Right cardiac atrium (tissue), 5 donors: ENCODE results near the gene HOXB5. TPM values are rescaled to one million over a fixed set of nuclear protein-coding genes. Genes with fewer than 3 reads are reported as not detected.

Experiments used
- ATAC-seq, 2 donors: fragments of 200-7000 bp; cut with Tn5 transposase; one replicate each; pipeline versions ENCODE4 v1.8.0 to v1.9.1; 2020; ENCODE audit warnings: moderate library complexity in 2 of 2, mild to moderate bottlenecking in 1 of 2
- DNase-seq, 3 donors: peaks; one replicate each; pipeline ENCODE4 v3.0.0-alpha.2; 2020
- H3K27ac ChIP-seq: one replicate; pipeline ENCODE4 v1.5.1; 2013; ENCODE audit warnings: mild to moderate bottlenecking, low read length, control low read depth, moderate library complexity
- H3K27me3 ChIP-seq: one replicate; pipeline ENCODE4 v1.6.1; 2013; ENCODE audit not compliant: control insufficient read depth, insufficient read depth
- H3K4me1 ChIP-seq: one replicate; pipeline ENCODE4 v1.6.1; 2013; ENCODE audit warnings: low read length; ENCODE audit not compliant: control insufficient read depth, insufficient read depth
- H3K4me3 ChIP-seq: one replicate; pipeline ENCODE4 v1.5.1; 2013; ENCODE audit warnings: low read length, control low read depth
- H3K9me3 ChIP-seq: one replicate; pipeline ENCODE4 v1.6.1; 2013; ENCODE audit warnings: low read length; ENCODE audit not compliant: control insufficient read depth
- WGBS: extraction: QIAGEN DNeasy Blood & Tissue Kit; methylation state at CpG from one replicate; pipeline ENCODE4 v1.1.7; 2013; 5-methylcytosine and 5-hydroxymethylcytosine counted together
- intact Hi-C, 4 donors: fragments of 100-400 bp; cut with DNase I; formaldehyde crosslinking; loops; one replicate each; pipeline versions ENCODE4 v1.11.0 to v1.14.0; 2022 to 2023
- polyA plus RNA-seq: library from polyadenylated mRNA; stranded (reverse); fragments of 200-250 nt; gene quantifications from one replicate; pipeline ENCODE4 v1.2.3, GENCODE V29; 2013
- total RNA-seq, 4 donors: library from RNA; stranded (reverse); fragmentation: NEBNext Ultra II Directional; extraction: Animal tissue kit (Norgen Biotek cat#: 25700); gene quantifications; one replicate each; pipeline ENCODE4 v1.2.1, GENCODE V29; 2021
- donor health status: healthy with polysubstance abuse.
- donor health status: DM: no; HTN: yes; CAD: no.
- donor health status: DM: no; HTN: no; CAD: no.
- donor health status: DM: no; HTN: yes; CAD: no; lungs with severe emphysema.
- donor health status: DM: yes; HTN: yes; CAD: no.

Gene HOXB5
- total and polyA plus RNA-seq, 5 donors: 0.12 to 0.37 (median 0.14) TPM; not detected in 1

DNA sequence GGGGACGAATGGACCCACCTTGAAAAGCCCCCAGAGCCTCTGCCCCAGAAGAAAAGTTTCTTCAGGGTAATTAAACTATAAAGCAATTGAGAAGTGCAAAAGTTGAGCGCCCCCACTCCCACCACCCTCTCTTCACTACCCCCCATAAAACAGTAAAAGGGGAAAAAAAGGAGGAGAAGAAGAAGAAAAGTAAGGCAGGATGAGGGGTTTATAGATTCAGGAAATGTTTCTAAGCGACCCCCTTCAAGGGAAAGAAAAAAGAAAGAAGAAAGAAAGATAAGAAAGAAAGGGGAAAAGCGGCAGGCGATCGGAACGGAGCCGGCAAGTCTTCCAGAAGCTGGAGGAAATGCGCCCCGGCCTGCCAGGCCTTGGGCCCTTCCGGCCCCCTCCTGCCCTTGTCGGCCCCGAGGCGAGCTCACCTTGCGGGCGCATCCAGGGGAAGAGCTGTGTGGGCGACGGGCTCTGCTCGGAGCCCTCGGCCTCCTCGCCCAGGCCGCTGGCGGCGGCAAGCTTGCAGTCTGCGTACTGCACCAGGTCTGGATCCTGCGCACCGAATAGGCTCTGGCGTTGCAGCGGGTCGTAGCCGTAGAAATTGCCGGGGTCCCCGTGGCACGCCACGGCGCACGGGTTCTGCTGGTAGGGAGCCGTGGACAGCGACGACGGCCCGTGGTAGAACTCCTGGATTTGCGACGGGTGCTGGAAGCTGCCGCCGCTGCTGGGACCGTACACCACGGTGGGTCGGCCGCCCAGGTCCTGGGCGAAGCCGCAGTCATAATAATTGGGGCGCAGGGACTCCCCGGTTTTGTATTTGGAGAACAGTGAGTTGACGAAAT is 20.5 kb upstream of the HOXB5 start:
- H3K27ac ChIP-seq: no peak overlapping the region
- intact Hi-C loops: loop anchor here in 2 of 4 donors (10.0 kb wide), 2 partner anchors 309 to 589 kb away; no protein-coding TSS in a partner anchor
- H3K4me1 ChIP-seq: no peaks in the 10 kb centered on the region
- 4% methylated on average over 55 of the region's 55 CpGs for WGBS
- no peak for DNase-seq
- no peaks in the 10 kb centered on the region for H3K27me3 ChIP-seq
- no peak for ATAC-seq
- H3K9me3 ChIP-seq: no peaks in the 10 kb centered on the region
- H3K4me3 ChIP-seq: peak overlapping the region; percentile 3

DNA sequence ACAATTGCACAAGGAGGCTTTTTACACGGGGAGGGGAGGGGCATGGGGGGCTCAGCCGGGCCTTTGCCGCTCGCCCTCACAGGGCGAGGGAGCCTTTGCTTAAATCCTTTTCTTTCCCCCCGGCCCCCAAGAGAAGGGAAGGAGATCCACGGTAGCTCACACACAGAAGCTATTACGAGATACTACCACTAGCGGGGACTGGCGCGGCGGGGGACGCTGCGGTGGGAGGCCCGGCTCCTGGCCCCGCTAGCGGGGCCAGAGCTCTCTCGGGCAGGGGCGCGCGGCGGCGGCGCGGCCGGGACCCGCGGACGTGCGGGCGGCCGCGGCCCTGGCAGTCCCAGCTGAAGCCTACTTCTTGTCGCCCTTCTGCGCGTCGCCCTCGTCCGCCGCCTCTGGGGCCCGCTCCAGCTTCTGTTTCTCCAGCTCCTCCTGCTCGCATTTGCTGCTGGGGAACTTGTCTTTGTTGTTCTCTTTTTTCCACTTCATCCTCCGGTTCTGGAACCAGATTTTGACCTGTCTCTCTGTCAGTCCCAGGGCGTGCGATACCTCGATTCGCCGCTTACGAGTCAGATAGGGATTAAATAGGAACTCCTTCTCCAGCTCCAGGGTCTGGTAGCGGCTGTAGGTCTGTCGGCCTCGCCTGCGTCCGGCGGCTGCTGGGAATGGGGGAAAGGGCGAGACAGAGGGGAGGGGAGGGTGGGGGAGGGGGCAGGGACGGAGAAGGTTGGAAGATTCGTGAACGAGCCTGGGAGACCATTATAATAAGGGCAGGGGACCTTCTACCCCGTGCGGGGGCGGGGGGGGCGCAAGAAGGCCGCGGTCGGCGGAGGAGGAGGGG is 19.5 kb upstream of the HOXB5 start:
- Histone ChIP-seq H3K9me3 (no peaks in the 10 kb centered on the region), H3K4me1 (no peaks in the 10 kb centered on the region), H3K4me3 (peak overlapping the region; percentile 47), H3K27me3 (no peaks in the 10 kb centered on the region), H3K27ac (no peak overlapping the region)
- peak in 1 of 2 donors; percentile 38 for ATAC-seq
- DNase-seq: no peak
- 2% methylated on average over 67 of the region's 67 CpGs for WGBS
- intact Hi-C loops: loop anchor here in 2 of 4 donors (10.0 kb wide), 2 partner anchors 308 to 588 kb away; no protein-coding TSS in a partner anchor

DNA sequence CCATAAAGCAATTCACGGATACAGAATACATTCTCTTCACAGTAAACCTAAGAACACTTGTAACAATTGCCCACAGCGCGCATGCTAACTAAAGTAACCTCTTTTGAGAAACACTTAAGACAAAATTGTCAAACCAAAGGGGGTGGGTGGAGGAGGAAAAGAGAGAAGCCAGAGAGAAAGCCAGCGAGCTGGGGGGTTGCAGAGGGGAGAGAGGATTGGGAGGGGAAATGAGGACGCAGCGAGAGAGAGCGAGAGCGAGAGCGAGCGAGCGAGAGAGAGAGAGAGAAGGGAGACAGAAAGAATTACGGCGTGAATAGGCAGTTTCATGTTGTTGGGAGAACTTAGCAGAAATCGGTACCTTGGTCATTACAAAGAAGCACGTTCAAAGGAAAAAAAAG is 18.9 kb upstream of the HOXB5 start:
- H3K4me1 ChIP-seq: no peaks in the 10 kb centered on the region
- H3K27ac ChIP-seq: no peak overlapping the region
- DNase-seq (no peak), ATAC-seq (no peak)
- peak overlapping the region; percentile 47 for H3K4me3 ChIP-seq
- 2% methylated on average over 15 of the region's 15 CpGs for WGBS
- intact Hi-C loops: loop anchor here in 2 of 4 donors (10.0 kb wide), 2 partner anchors 308 to 588 kb away; no protein-coding TSS in a partner anchor
- H3K27me3 ChIP-seq: no peaks in the 10 kb centered on the region
- no peaks in the 10 kb centered on the region for H3K9me3 ChIP-seq

DNA sequence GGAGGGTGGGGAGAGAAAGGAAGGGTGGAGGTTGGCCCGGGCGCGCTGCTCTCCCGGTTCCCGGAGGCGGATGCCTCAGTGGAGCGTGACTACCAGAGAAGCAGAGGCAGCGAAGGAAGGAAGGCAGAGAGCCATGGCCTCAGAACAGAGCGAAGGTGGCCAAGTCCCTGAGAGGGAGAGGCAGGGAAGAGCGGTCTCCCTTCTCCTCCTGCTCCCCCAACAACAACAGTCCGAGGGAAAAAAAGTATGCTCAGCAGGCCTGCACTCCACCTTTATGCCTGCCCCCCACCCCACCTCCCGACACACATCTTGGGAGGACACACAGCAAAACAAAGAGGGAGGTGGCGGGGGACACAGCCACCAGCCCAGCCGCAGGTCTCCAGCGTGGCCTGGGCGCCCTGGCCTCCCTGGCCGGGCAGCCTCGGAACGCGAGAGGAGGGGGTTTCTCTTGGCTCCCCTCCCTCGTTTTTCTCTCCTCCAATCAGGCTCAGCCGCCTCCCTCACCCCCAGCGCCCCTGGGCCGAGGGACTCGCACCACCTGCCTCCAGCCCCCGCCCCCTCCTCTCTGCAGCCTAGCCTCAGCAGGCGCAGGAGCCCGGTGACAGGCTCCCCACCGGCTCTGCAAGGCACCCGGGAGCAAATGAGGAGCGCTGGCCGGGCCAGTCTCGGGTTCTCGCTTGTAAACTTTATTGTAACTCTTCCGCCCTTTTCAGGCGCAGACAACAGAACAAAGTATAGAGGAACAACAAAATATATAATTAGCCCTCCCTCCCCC is 18.3 kb upstream of the HOXB5 start:
- intact Hi-C loops: loop anchor here in 2 of 4 donors (10.0 kb wide), 2 partner anchors 307 to 587 kb away; no protein-coding TSS in a partner anchor
- no peak for DNase-seq
- no peaks in the 10 kb centered on the region for H3K9me3 ChIP-seq
- 4% methylated on average over 36 of the region's 36 CpGs for WGBS
- no peaks in the 10 kb centered on the region for H3K4me1 ChIP-seq
- no peaks in the 10 kb centered on the region for H3K27me3 ChIP-seq
- peak overlapping the region; percentile 16 for H3K4me3 ChIP-seq
- H3K27ac ChIP-seq: no peak overlapping the region
- ATAC-seq: no peak

DNA sequence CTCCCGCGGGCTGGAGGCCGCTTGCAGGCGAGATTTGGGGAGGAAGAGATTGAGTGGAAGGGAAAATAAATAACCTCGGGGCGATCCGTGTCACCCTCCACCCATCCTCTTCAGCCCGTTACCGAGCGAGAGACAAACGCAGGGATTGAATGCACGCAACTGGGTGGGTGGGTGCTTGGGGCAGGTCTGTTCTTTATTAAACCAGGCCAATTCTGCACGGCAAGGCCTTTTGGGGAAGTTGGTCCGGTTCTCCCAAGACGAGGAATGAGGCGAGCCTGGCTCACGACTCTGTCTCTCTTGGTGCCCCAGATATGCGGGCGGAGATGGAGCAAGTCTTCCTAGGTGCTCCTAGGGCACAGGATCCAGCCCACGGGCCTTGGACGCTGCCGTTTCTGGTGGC is 17.6 kb upstream of the HOXB5 start:
- intact Hi-C loops: loop anchor here in 2 of 4 donors (10.0 kb wide), 2 partner anchors 306 to 586 kb away; no protein-coding TSS in a partner anchor
- Histone ChIP-seq H3K4me1 (no peaks in the 10 kb centered on the region), H3K27me3 (no peaks in the 10 kb centered on the region), H3K9me3 (no peaks in the 10 kb centered on the region), H3K4me3 (peak overlapping the region; percentile 16), H3K27ac (no peak overlapping the region)
- 5% methylated on average over 22 of the region's 22 CpGs for WGBS
- ATAC-seq (no peak), DNase-seq (no peak)

DNA sequence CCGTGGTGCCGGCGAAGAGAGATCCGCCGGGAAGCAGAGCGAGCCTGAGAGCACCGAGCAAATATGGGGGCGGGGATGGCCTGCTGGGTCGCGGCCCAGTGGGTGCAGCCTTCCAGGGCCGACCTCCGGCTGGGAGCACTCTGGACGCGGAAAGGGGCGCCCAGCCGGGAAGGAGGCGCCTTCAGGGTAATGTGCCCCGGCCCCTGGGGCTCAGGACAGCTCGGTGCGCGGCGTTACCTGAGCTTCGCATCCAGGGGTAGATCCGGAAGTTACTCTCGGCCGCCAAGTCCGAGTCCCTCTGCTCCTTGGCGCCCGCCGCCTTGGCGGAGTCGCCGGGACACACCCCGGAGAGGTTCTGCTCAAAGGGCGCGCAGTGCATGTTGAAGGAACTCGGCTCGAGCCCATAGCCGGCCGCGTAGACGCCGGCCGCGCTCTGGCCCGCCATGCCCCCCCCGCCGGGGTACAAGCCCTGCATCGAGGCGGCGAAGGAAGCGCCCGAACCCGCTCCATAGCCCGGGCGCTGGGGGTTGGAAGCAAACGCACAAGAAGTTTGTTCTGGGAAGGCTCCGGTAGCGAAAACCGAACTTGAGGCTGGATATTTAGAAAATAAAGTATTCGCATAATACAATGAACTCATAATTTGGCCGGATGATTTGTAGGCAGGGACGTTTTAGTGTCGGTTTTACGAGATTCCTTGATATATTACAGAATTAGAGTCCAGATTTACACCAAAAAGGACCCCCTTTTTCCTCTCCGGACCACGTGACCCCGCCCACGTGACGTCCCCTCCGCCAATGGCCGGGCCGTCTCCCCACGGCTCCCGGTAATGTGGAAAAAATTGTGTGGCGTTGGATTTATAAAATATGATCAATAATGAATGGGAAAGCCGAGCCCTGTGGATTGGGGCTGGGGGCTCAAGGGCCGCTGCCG is 17.0 kb upstream of the HOXB5 start, which contains the start of gene HOXB7:
TSS of gene HOXB7 (minus strand) at position 736 of the 930 bp plus-strand sequence. CDS start at position 637, 99 bp downstream.
- Histone ChIP-seq H3K27me3 (peaks cover 3% of the 10 kb centered on the region), H3K27ac (no peak within 1 kb of the TSS), H3K4me1 (no peaks in the 10 kb centered on the region), H3K4me3 (peak within 1 kb of the TSS; percentile 16), H3K9me3 (no peaks in the 10 kb centered on the region)
- intact Hi-C loops: loop anchor here in 2 of 4 donors (10.0 kb wide), 2 partner anchors 306 to 586 kb away; no protein-coding TSS in a partner anchor
- peak; percentile 57 to 79 (median 78) for DNase-seq
- peak; percentile 54 to 55 for ATAC-seq
- 2% methylated on average over 79 of the region's 79 CpGs for WGBS

DNA sequence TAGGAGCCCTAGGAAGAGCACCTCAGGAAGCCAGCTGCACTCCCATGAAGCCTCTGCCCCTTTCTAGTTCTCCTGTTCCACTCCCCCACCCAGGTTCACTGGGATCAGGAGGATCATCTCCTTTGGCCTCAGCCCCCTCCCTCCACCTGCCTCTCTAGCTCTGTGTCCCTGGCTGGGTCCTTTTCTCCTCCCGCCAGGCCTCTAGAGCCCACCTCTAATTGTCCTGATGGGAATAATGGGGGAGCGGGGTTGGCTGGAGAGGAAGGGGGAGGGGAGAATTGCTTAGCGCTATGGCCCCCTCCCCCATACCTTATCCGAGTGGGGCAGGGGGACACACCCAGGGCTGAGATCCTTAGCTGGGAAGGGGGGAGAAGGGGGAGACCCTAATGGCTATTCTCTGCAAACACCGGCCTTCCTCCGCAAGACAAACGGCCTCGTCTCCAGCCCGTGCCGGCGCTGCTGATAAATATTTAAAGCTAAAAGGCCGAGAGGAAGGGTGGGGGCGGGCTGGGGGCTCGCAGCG is 16.2 kb upstream of the HOXB5 start:
- Histone ChIP-seq H3K27ac (no peak overlapping the region), H3K27me3 (peaks cover 3% of the 10 kb centered on the region), H3K4me3 (peak overlapping the region; percentile 16), H3K9me3 (no peaks in the 10 kb centered on the region), H3K4me1 (no peaks in the 10 kb centered on the region)
- ATAC-seq: no peak
- intact Hi-C loops: loop anchor here in 2 of 4 donors (10.0 kb wide), 2 partner anchors 305 to 585 kb away; no protein-coding TSS in a partner anchor
- no peak for DNase-seq
- WGBS: 7% methylated on average over 15 of the region's 15 CpGs

DNA sequence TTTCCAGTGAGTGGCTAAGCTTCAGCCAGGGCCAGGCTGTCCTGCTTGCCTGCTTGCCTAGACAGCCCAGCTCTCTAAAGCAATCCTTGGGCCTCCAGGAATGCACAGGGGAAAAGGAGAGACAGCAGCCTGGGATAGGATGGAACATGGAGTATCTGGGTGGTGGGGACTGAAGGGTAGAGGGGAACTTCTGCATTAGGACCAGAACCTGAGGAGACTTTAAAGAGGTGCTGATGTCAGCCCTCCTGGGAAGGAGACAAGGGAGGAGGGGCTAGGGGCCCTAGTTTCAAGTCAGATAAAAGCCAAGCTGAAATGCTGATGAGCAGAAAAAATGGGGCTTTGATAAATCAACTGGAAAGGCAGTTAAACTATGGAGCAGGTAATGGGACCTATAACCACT is 15.5 kb upstream of the HOXB5 start:
- intact Hi-C loops: no loop called here
- Histone ChIP-seq H3K9me3 (no peaks in the 10 kb centered on the region), H3K4me1 (no peaks in the 10 kb centered on the region), H3K4me3 (no peak overlapping the region), H3K27ac (no peak overlapping the region), H3K27me3 (peaks cover 3% of the 10 kb centered on the region)
- DNase-seq (no peak), ATAC-seq (no peak)

DNA sequence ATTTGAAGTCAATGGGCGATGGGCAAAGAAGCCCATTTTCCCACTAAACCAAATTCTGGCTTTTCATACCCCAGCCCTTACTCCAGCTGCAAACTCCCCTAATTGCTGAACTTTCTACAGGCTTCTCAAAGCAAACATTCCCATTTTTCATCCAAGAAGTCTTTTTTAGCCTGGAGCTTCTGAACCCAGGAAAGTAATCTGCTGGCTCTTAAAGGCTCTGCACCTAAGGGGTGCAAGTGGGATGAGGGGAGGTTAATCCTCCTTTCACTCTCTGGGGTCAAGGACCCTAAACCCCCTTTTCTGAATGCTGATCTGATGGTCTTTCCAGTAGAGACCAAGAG is 14.9 kb upstream of the HOXB5 start:
- intact Hi-C loops: no loop called here
- Histone ChIP-seq H3K27me3 (peaks cover 3% of the 10 kb centered on the region), H3K4me1 (no peaks in the 10 kb centered on the region), H3K9me3 (no peaks in the 10 kb centered on the region), H3K27ac (no peak overlapping the region), H3K4me3 (no peak overlapping the region)
- ATAC-seq (no peak), DNase-seq (no peak)
- 73% methylated on average over 1 of the region's 1 CpG for WGBS
